GM10266 (cell line): ENCODE results near the gene HOXB5.

Source experiments
- DNase-seq: peaks from one replicate; pipeline ENCODE4 v3.0.0; 2012; ENCODE audit errors: extremely low spot score
- TF ChIP-seq, protein P1 (sequence below): IDR thresholded peaks from 2 replicates; pipeline ENCODE4 v1.5.1; 2012; ENCODE audit warnings: mild to moderate bottlenecking, low read depth; ENCODE audit not compliant: control insufficient read depth, insufficient read depth; ENCODE audit errors: missing control alignments

Gene HOXB5

GRCh38 chr17:48603959-48604769 lies 10.6 kb upstream of the HOXB5 start:
- DNase-seq, result no peak
- TF ChIP-seq, protein P1, sequence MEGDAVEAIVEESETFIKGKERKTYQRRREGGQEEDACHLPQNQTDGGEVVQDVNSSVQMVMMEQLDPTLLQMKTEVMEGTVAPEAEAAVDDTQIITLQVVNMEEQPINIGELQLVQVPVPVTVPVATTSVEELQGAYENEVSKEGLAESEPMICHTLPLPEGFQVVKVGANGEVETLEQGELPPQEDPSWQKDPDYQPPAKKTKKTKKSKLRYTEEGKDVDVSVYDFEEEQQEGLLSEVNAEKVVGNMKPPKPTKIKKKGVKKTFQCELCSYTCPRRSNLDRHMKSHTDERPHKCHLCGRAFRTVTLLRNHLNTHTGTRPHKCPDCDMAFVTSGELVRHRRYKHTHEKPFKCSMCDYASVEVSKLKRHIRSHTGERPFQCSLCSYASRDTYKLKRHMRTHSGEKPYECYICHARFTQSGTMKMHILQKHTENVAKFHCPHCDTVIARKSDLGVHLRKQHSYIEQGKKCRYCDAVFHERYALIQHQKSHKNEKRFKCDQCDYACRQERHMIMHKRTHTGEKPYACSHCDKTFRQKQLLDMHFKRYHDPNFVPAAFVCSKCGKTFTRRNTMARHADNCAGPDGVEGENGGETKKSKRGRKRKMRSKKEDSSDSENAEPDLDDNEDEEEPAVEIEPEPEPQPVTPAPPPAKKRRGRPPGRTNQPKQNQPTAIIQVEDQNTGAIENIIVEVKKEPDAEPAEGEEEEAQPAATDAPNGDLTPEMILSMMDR, result no peak

DNA sequence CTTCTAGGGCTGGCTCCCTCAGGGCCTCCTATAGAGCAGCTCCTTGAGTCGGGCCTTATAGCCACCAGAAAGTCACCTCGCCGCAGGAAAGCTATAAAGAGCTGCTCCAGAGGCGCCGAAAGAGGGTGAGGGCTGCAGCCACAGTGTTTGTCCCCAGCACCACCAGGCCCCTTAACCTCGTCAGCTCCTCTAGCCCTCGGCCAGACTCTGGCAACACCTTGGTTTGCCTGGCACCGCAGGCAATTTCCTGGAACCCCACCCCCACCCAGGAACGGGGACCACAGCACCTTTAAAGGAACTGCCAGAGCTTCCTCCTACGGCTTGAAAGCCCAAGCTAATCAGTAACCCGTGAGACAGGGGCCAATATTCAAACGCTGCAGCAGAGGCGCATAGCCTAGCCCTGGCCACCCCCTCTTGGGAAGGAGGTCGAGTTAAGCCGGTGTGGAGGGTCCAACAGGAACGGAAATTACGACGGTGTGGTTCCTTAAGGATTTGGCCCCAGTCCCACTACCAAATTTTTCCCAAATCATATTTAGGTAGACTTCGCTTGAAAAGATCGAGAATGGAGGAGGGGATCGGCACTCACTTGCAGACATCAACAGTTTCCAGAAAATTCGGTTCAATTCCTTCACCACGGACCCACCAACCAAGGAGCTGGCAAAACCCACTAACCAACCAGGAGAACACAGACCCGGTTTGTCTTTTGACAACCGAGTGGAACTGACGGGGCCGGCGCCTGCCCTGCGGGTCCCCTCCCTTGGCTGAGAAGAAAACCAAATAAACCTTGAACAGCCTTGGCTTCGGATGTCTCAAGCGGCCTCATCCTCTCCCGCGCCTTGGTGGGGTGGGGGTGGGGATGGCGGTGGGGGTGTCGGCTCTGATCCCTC lies 8.2 kb upstream of the HOXB5 start:
- TF ChIP-seq, protein P1, result no peak
- DNase-seq, result no peak

DNA sequence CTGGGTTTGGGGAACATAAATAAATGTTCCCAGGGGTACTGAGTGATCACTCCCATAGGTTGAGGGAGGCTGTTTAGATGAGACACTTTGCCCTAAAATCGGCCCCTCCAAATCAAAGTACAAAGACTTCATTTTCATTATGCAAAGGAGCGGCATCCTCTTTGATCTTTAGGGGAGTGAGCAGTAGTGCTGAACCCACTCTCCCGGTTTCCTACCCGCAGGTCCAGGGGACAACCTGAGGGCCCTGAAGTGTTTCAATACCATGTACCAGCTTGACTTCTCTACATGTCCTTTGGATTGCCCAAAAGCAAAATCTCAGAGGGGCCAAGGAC lies 7.6 kb upstream of the HOXB5 start:
- TF ChIP-seq, protein P1, result no peak
- no peak for DNase-seq

DNA sequence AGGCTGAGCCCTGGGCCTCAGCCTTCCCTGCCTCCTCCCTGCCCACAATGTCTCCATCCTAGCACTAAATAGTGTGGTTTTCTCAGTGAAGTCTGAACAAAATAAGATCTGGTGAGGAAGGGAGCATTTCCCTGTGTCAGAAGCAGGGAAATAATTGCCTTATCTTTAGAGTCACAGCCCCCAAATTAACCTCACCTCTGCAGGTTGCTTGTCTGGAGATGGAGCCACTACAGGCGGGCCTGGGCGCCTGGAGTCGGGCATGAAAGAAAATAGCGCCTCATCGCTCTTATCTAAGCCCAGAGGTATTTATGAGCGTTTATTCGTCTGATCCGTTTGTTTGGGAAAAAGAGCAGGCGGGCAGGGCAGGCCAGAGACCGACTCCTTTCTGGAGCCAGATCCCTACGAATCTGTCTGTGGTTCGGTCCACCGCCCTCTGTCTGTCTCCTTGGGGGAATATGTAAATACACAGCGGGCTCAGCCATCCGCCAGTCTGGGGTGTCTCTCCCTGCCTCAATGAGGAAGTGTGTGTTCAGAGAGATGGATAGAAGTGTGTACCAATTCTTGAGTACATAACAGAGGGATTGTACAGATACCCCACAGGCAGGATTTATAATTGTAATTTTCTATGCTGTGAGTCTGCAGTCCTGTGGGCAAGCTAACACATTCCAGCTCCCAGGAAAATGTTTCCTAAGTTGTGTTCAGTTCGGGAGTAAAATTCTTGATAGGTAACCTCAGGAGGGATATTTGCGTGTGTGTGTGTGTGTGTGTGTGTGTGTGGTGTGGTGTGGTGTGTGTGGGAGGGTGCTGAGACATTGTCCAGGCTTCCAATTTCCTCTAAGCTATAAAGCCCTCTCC lies 6.9 kb upstream of the HOXB5 start:
- DNase-seq, result no peak

DNA sequence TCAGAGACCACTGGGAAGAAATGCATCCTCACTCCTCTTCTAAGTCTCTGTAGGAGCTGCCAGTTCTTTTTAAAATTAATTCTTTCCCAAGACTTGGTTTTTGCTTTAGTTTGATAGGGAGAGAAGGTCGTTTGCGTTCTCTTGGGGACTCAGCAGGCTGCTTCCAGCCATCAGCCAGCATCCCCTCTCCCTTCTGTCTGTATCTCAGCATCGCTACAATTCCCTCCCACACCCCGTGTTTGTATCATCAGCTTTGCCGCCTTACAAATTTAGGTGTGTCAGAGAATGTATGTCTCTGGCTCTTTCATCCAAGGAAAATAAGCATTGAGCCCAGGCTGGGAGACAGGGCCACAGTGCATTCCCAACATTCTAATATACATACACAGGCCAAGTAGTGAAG lies 5.8 kb upstream of the HOXB5 start:
- no peak for DNase-seq
- TF ChIP-seq, protein P1, result no peak

More for the DNA sequence above, 6.9 kb upstream of the HOXB5 start:
- TF ChIP-seq, protein P1, result no peak

GRCh38 chr17:48598736-48599135 lies 5.2 kb upstream of the HOXB5 start:
- TF ChIP-seq, protein P1, result no peak
- no peak for DNase-seq
